Endothelial cell of umbilical vein (primary cell): ENCODE results near the gene TFF3.

Experiments used
- CTCF ChIP-seq, 2 donors: IDR thresholded peaks; 1 replicate in 1 of 2; 2 replicates in 1 of 2; pipeline ENCODE4 v1.5.1; 2011; ENCODE audit warnings: low read length in 2 of 2, mild to moderate bottlenecking in 2 of 2, moderate library complexity in 2 of 2, control low read depth in 1 of 2, inconsistent platforms in 1 of 2, low read depth in 1 of 2; ENCODE audit not compliant: insufficient read depth in 1 of 2; ENCODE audit errors: extremely low read depth in 1 of 2
- EZH2 ChIP-seq: IDR thresholded peaks from 2 replicates; pipeline ENCODE4 v1.6.1; 2012; ENCODE audit warnings: borderline replicate concordance, low read depth, mild to moderate bottlenecking, moderate library complexity, low read length, inconsistent platforms; ENCODE audit not compliant: severe bottlenecking
- FOS ChIP-seq: IDR thresholded peaks from 2 replicates; pipeline ENCODE4 v1.6.1; 2011; ENCODE audit warnings: mild to moderate bottlenecking, low read length, moderate library complexity, borderline replicate concordance; ENCODE audit not compliant: insufficient read depth
- MYC ChIP-seq: IDR thresholded peaks from one replicate; pipeline ENCODE4 v1.6.1; 2011; ENCODE audit warnings: mild to moderate bottlenecking, low read depth, low read length
- POLR2A ChIP-seq: IDR thresholded peaks from 2 replicates; pipeline ENCODE4 v1.6.1; 2012; ENCODE audit warnings: low read depth, mild to moderate bottlenecking, control low read depth, low read length
- POLR2AphosphoS5 ChIP-seq: IDR thresholded peaks from 2 replicates; pipeline ENCODE4 v1.6.1; 2012; ENCODE audit warnings: low read depth, mild to moderate bottlenecking, control low read depth, low read length, moderate library complexity; ENCODE audit not compliant: insufficient read depth
- TF ChIP-seq, protein P1 (sequence below): IDR thresholded peaks from 2 replicates; pipeline ENCODE4 v1.6.1; 2011; ENCODE audit not compliant: insufficient read depth, insufficient read length

DNA sequence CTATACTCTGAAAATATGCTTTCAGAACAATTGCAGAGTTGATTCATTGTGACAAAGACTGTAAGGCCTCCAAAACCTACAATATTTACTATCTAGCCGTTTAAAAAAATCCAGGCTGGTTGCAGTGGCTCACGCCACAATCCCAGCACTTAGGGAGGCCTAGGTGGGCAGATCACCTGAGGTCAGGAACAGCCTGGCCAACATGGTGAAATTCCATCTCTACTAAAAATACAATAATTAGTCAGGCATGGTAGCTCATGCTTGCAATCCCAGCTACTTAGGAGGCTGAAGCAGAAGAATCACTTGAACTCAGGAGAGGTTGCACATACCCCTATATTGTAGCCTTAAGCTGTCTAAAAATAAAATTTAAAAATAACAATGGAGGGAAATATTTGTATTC, 40.8 kb upstream of the TFF3 start:
- no peak for TF ChIP-seq CTCF (IDR thresholded peaks at IDR 0.05; ENCODE audit: extremely low read depth in 1 of 2, insufficient read depth in 1 of 2, low read depth in 1 of 2, low read length in 2 of 2)
- TF ChIP-seq, protein P1, sequence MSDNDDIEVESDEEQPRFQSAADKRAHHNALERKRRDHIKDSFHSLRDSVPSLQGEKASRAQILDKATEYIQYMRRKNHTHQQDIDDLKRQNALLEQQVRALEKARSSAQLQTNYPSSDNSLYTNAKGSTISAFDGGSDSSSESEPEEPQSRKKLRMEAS: no peak
- TF ChIP-seq POLR2A: no peak
- no peak for TF ChIP-seq POLR2AphosphoS5
- TF ChIP-seq EZH2: no peak
- no peak for TF ChIP-seq FOS
- no peak for TF ChIP-seq MYC
